Ishikawa (cell line): ENCODE data around the gene HTR3A.

ENCODE experiments used
- CEBPB ChIP-seq: IDR thresholded peaks from 2 replicates; pipeline ENCODE4 v1.6.1; 2012
- CREB1 ChIP-seq: IDR thresholded peaks from 2 replicates; pipeline ENCODE4 v1.6.1; 2012; ENCODE audit warnings: low read depth
- EGR1 ChIP-seq: IDR thresholded peaks from 2 replicates; pipeline ENCODE4 v1.6.1; 2012
- EP300 ChIP-seq: IDR thresholded peaks from 2 replicates; pipeline ENCODE4 v1.6.1; 2012; ENCODE audit warnings: borderline replicate concordance
- FOXM1 ChIP-seq: IDR thresholded peaks from 2 replicates; pipeline ENCODE4 v1.6.1; 2012; ENCODE audit warnings: low read depth, borderline replicate concordance
- MAX ChIP-seq: IDR thresholded peaks from 2 replicates; pipeline ENCODE4 v1.6.1; 2012
- NFIC ChIP-seq: IDR thresholded peaks from 2 replicates; pipeline ENCODE4 v1.6.1; 2012
- RAD21 ChIP-seq: IDR thresholded peaks from 2 replicates; pipeline ENCODE4 v1.6.1; 2012; ENCODE audit warnings: low read depth
- REST ChIP-seq: IDR thresholded peaks from 2 replicates; pipeline ENCODE4 v1.6.1; 2012; ENCODE audit warnings: low read depth, mild to moderate bottlenecking
- TAF1 ChIP-seq: IDR thresholded peaks from 2 replicates; pipeline ENCODE4 v1.6.1; 2012; ENCODE audit warnings: low read depth, mild to moderate bottlenecking
- TCF12 ChIP-seq: IDR thresholded peaks from 2 replicates; pipeline ENCODE4 v1.6.1; 2012; ENCODE audit warnings: low read depth
- TEAD4 ChIP-seq: IDR thresholded peaks from 2 replicates; pipeline ENCODE4 v1.6.1; 2012
- USF1 ChIP-seq: IDR thresholded peaks from 2 replicates; pipeline ENCODE4 v1.6.1; 2012
- YY1 ChIP-seq: IDR thresholded peaks from 2 replicates; pipeline ENCODE4 v1.6.1; 2012; ENCODE audit warnings: low read depth
- ZBTB7A ChIP-seq: IDR thresholded peaks from 2 replicates; pipeline ENCODE4 v1.6.1; 2012; ENCODE audit warnings: low read depth

The HTR3A gene

GRCh38 chr11:113935858-113936257 is 39.0 kb upstream of the HTR3A start:
- no peak for TF ChIP-seq NFIC
- no peak for TF ChIP-seq REST
- no peak for TF ChIP-seq TEAD4
- TF ChIP-seq FOXM1 = no peak

- TF ChIP-seq RAD21 (no peak), EP300 (no peak), YY1 (no peak), CREB1 (no peak), TCF12 (no peak), EGR1 (no peak), ZBTB7A (no peak), TAF1 (no peak), NFIC (no peak), REST (no peak)
Observed at GRCh38 chr11:113937918-113938317, 37.0 kb upstream of the HTR3A start.

GRCh38 chr11:113942256-113942655 is 32.7 kb upstream of the HTR3A start:
- no peak for TF ChIP-seq YY1
- TF ChIP-seq MAX = no peak

GRCh38 chr11:113947994-113948393 is 26.9 kb upstream of the HTR3A start:
- TF ChIP-seq ZBTB7A (no peak), NFIC (no peak), RAD21 (no peak), YY1 (no peak), EGR1 (no peak), TCF12 (no peak), FOXM1 (no peak), EP300 (no peak), TAF1 (no peak), MAX (no peak), TEAD4 (no peak), REST (no peak), USF1 (no peak), CEBPB (no peak), CREB1 (no peak)

GRCh38 chr11:113949891-113950290 is 25.0 kb upstream of the HTR3A start:
- no peak for TF ChIP-seq TAF1
- TF ChIP-seq YY1 = no peak
- TF ChIP-seq REST = no peak
- TF ChIP-seq RAD21 = no peak
- no peak for TF ChIP-seq ZBTB7A
- TF ChIP-seq CEBPB = no peak
- TF ChIP-seq CREB1 = no peak
